HEK293 (cell line): ENCODE measurements around the gene TCHHL1.

Source experiments
- CTCF ChIP-seq: fragments of 450-650 bp; formaldehyde crosslinking; IDR thresholded peaks from 2 replicates; pipeline ENCODE4 v1.5.1; 2016; ENCODE audit warnings: missing biosample characterization, missing genetic modification characterization
- GLI2 ChIP-seq: fragments of 450-650 bp; formaldehyde crosslinking; IDR thresholded peaks from 2 replicates; pipeline ENCODE4; 2017; ENCODE audit warnings: missing biosample characterization, missing genetic modification characterization, low read depth, borderline replicate concordance
- INSM2 ChIP-seq: fragments of 450-650 bp; formaldehyde crosslinking; IDR thresholded peaks from 2 replicates; pipeline ENCODE4 v1.5.1; 2016; ENCODE audit warnings: missing biosample characterization, missing genetic modification characterization
- KLF17 ChIP-seq: fragments of 450-650 bp; formaldehyde crosslinking; IDR thresholded peaks from 2 replicates; pipeline ENCODE4 v1.5.1; 2016; ENCODE audit warnings: missing biosample characterization, missing genetic modification characterization
- SCRT2 ChIP-seq: fragments of 450-650 bp; formaldehyde crosslinking; IDR thresholded peaks from 2 replicates; pipeline ENCODE4 v1.5.1; 2016; ENCODE audit warnings: missing biosample characterization, missing genetic modification characterization
- SETDB1 ChIP-seq: IDR thresholded peaks from one replicate; pipeline ENCODE4 v1.6.1; 2017; ENCODE audit warnings: mild to moderate bottlenecking, low read length, moderate library complexity, mixed read lengths; ENCODE audit not compliant: insufficient read length
- ZBTB17 ChIP-seq: fragments of 450-650 bp; formaldehyde crosslinking; IDR thresholded peaks from 2 replicates; pipeline ENCODE4 v1.5.1; 2016; ENCODE audit warnings: missing biosample characterization, missing genetic modification characterization
- ZFP41 ChIP-seq: fragments of 450-650 bp; formaldehyde crosslinking; IDR thresholded peaks from 2 replicates; pipeline ENCODE4 v1.5.1; 2016; ENCODE audit warnings: missing biosample characterization, missing genetic modification characterization, borderline replicate concordance
- ZNF114 ChIP-seq: fragments of 450-650 bp; formaldehyde crosslinking; IDR thresholded peaks from 2 replicates; pipeline ENCODE4 v1.5.0; 2017; ENCODE audit warnings: missing biosample characterization, missing genetic modification characterization
- ZNF148 ChIP-seq: fragments of 450-650 bp; formaldehyde crosslinking; IDR thresholded peaks from 2 replicates; pipeline ENCODE4 v1.5.0; 2017; ENCODE audit warnings: missing biosample characterization, missing genetic modification characterization, borderline replicate concordance
- ZNF175 ChIP-seq: fragments of 450-650 bp; formaldehyde crosslinking; IDR thresholded peaks from 2 replicates; pipeline ENCODE4 v1.5.1; 2016; ENCODE audit warnings: missing biosample characterization, missing genetic modification characterization
- ZNF23 ChIP-seq: fragments of 450-650 bp; formaldehyde crosslinking; IDR thresholded peaks from 2 replicates; pipeline ENCODE4 v1.5.1; 2016; ENCODE audit warnings: missing biosample characterization, missing genetic modification characterization, borderline replicate concordance
- ZNF394 ChIP-seq: fragments of 450-650 bp; formaldehyde crosslinking; IDR thresholded peaks from 2 replicates; pipeline ENCODE4 v1.5.1; 2016; ENCODE audit warnings: missing biosample characterization, missing genetic modification characterization, mild to moderate bottlenecking, moderate library complexity, borderline replicate concordance
- ZNF398 ChIP-seq: fragments of 450-650 bp; formaldehyde crosslinking; IDR thresholded peaks from 2 replicates; pipeline ENCODE4 v1.5.1; 2017; ENCODE audit warnings: missing biosample characterization, missing genetic modification characterization
- ZNF521 ChIP-seq: fragments of 450-650 bp; formaldehyde crosslinking; IDR thresholded peaks from 2 replicates; pipeline ENCODE4 v1.5.1; 2017; ENCODE audit warnings: missing biosample characterization, mild to moderate bottlenecking, missing genetic modification characterization
- ZNF548 ChIP-seq: fragments of 450-650 bp; formaldehyde crosslinking; IDR thresholded peaks from 2 replicates; pipeline ENCODE4 v1.5.1; 2016; ENCODE audit warnings: missing biosample characterization, missing genetic modification characterization
- ZNF549 ChIP-seq: fragments of 450-650 bp; IDR thresholded peaks from 2 replicates; pipeline ENCODE4 v1.5.1; 2018; ENCODE audit warnings: missing biosample characterization, missing genetic modification characterization, mild to moderate bottlenecking, inconsistent platforms, moderate library complexity
- ZNF561 ChIP-seq: fragments of 450-650 bp; IDR thresholded peaks from 2 replicates; pipeline ENCODE4 v1.5.1; 2018; ENCODE audit warnings: missing biosample characterization, missing genetic modification characterization, borderline replicate concordance
- ZNF623 ChIP-seq: fragments of 450-650 bp; formaldehyde crosslinking; IDR thresholded peaks from 2 replicates; pipeline ENCODE4 v1.5.1; 2016; ENCODE audit warnings: missing biosample characterization, missing genetic modification characterization
- ZNF629 ChIP-seq: fragments of 450-650 bp; formaldehyde crosslinking; IDR thresholded peaks from 2 replicates; pipeline ENCODE4 v1.5.1; 2017; ENCODE audit warnings: missing biosample characterization, missing genetic modification characterization
- ZNF654 ChIP-seq: fragments of 450-650 bp; formaldehyde crosslinking; IDR thresholded peaks from 2 replicates; pipeline ENCODE4 v1.5.1; 2016; ENCODE audit warnings: low read depth, missing biosample characterization, missing genetic modification characterization
- ZNF660 ChIP-seq: fragments of 450-650 bp; IDR thresholded peaks from 2 replicates; pipeline ENCODE4 v1.5.1; 2018; ENCODE audit warnings: missing biosample characterization, mild to moderate bottlenecking, missing genetic modification characterization
- ZNF792 ChIP-seq: fragments of 450-650 bp; formaldehyde crosslinking; IDR thresholded peaks from 2 replicates; pipeline ENCODE4 v1.5.1; 2016; ENCODE audit warnings: missing biosample characterization, missing genetic modification characterization
- TF ChIP-seq, protein P1 (sequence below): fragments of 450-650 bp; formaldehyde crosslinking; optimal IDR thresholded peaks from 2 replicates; pipeline ENCODE3; 2016; ENCODE audit warnings: missing biosample characterization, mild to moderate bottlenecking, missing genetic modification characterization
- TF ChIP-seq, protein P2 (sequence below): fragments of 450-650 bp; formaldehyde crosslinking; IDR thresholded peaks from 2 replicates; pipeline ENCODE4 v1.5.1; 2016; ENCODE audit warnings: missing biosample characterization, missing genetic modification characterization
- TF ChIP-seq, protein P3 (sequence below): fragments of 450-650 bp; formaldehyde crosslinking; IDR thresholded peaks from 2 replicates; pipeline ENCODE4 v1.5.1; 2017; ENCODE audit warnings: missing biosample characterization, missing genetic modification characterization

TCHHL1 gene

DNA sequence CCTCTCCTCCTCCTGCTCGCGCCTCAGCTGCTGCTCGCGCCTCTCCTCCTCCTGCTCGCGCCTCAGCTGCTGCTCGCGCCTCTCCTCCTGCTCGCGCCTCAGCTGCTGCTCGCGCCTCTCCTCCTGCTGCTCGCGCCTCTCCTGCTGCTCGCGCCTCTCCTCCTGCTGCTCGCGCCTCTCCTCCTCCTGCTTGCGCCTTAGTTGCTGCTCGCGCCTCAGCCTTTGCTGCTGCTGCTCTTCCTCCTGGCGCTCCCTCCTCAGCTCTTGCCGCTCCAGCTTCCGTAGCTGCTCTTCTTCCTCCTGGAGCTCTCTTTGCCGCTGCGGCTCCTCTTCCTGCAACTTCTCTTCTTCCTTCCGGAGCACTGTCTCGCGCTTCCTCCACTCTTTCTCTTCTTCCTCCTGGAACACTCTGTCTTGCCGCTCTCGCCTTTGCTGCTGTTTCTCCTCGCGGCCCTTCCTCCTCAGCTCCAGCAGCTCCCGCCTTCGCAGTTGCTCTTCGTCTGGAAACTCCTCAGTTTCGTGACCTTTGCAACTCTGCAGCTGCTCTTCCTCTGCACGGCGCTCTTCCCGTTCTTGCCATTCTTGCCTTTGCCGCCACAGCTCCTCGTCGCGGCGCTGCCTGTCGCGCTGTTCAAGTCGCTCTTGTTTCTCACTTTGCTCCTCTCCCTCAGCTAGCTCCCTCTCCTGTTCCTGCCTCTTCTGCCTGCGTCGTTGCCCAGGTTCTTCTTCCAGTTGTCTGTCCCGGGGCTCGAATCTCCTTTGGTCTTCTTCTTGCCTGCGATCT lies 23.4 kb upstream of the TCHHL1 start (continued):
- TF ChIP-seq, protein P1, sequence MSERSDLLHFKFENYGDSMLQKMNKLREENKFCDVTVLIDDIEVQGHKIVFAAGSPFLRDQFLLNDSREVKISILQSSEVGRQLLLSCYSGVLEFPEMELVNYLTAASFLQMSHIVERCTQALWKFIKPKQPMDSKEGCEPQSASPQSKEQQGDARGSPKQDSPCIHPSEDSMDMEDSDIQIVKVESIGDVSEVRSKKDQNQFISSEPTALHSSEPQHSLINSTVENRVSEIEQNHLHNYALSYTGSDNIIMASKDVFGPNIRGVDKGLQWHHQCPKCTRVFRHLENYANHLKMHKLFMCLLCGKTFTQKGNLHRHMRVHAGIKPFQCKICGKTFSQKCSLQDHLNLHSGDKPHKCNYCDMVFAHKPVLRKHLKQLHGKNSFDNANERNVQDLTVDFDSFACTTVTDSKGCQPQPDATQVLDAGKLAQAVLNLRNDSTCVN (tag by site-specific recombination): peak; percentile 11
- TF ChIP-seq ZNF549 (no peak), ZNF148 (no peak), ZNF548 (tag by site-specific recombination) (no peak), GLI2 (tag by site-specific recombination) (no peak), CTCF (tag by site-specific recombination) (peak; percentile 88), ZNF175 (tag by site-specific recombination) (no peak), ZNF23 (tag by site-specific recombination) (no peak), ZNF660 (tag by site-specific recombination) (no peak), ZNF629 (no peak), ZNF394 (tag by site-specific recombination) (peak; percentile 89), ZNF561 (tag by site-specific recombination) (no peak), SETDB1 (no peak), ZNF398 (tag by site-specific recombination) (0 out of 2 replicates have a peak, but pooled peaks have one; percentile 8), SCRT2 (tag by site-specific recombination) (peak; percentile 43), ZNF654 (tag by site-specific recombination) (no peak), ZBTB17 (tag by site-specific recombination) (peak; percentile 69), ZNF792 (no peak), ZNF114 (tag by site-specific recombination) (no peak), ZFP41 (tag by site-specific recombination) (no peak), INSM2 (tag by site-specific recombination) (no peak), ZNF623 (no peak), KLF17 (tag by site-specific recombination) (no peak), ZNF521 (tag by site-specific recombination) (no peak)
- TF ChIP-seq, protein P2, sequence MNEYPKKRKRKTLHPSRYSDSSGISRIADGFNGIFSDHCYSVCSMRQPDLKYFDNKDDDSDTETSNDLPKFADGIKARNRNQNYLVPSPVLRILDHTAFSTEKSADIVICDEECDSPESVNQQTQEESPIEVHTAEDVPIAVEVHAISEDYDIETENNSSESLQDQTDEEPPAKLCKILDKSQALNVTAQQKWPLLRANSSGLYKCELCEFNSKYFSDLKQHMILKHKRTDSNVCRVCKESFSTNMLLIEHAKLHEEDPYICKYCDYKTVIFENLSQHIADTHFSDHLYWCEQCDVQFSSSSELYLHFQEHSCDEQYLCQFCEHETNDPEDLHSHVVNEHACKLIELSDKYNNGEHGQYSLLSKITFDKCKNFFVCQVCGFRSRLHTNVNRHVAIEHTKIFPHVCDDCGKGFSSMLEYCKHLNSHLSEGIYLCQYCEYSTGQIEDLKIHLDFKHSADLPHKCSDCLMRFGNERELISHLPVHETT (tag by site-specific recombination): no peak
- TF ChIP-seq, protein P3, sequence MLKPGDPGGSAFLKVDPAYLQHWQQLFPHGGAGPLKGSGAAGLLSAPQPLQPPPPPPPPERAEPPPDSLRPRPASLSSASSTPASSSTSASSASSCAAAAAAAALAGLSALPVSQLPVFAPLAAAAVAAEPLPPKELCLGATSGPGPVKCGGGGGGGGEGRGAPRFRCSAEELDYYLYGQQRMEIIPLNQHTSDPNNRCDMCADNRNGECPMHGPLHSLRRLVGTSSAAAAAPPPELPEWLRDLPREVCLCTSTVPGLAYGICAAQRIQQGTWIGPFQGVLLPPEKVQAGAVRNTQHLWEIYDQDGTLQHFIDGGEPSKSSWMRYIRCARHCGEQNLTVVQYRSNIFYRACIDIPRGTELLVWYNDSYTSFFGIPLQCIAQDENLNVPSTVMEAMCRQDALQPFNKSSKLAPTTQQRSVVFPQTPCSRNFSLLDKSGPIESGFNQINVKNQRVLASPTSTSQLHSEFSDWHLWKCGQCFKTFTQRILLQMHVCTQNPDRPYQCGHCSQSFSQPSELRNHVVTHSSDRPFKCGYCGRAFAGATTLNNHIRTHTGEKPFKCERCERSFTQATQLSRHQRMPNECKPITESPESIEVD: no peak
